Osteoblast (primary cell): Measurements from ENCODE around the gene AKAP7. TPM values are rescaled to one million over a fixed set of nuclear protein-coding genes. Genes with fewer than 3 reads are reported as not detected.

Experiments
- DNase-seq: peaks from one replicate; pipeline ENCODE4 v3.0.0; 2011; ENCODE audit warnings: low spot score, mixed read lengths; ENCODE audit not compliant: insufficient read length; ENCODE audit errors: missing footprints
- H2AFZ ChIP-seq: 2 replicates; pipeline ENCODE4 v1.6.0; 2011; ENCODE audit warnings: mild to moderate bottlenecking, low read length
- H3K27ac ChIP-seq: 2 replicates; pipeline ENCODE4 v1.5.1; 2011; ENCODE audit warnings: mild to moderate bottlenecking, low read depth, low read length, moderate library complexity
- H3K27me3 ChIP-seq: 2 replicates; pipeline ENCODE4 v1.6.0; 2012; ENCODE audit warnings: mild to moderate bottlenecking, control low read depth, inconsistent platforms, low read length, moderate library complexity; ENCODE audit not compliant: insufficient read depth
- H3K36me3 ChIP-seq: 2 replicates; pipeline ENCODE4 v1.5.1; 2011; ENCODE audit warnings: mild to moderate bottlenecking, low read length, control low read depth, moderate library complexity; ENCODE audit not compliant: insufficient read depth
- H3K4me1 ChIP-seq: 2 replicates; pipeline ENCODE4 v1.5.1; 2011; ENCODE audit warnings: mild to moderate bottlenecking, low read length, control low read depth, moderate library complexity; ENCODE audit not compliant: insufficient read depth
- H3K4me2 ChIP-seq: 2 replicates; pipeline ENCODE4 v1.6.0; 2011; ENCODE audit warnings: mild to moderate bottlenecking, low read length; ENCODE audit not compliant: insufficient read depth
- H3K4me3 ChIP-seq: fragments of 200-600 bp; sonication (generic); 3 replicates; pipeline ENCODE4 v1.5.1; 2012; ENCODE audit warnings: mild to moderate bottlenecking, low read length, inconsistent platforms; ENCODE audit not compliant: insufficient read depth
- H3K79me2 ChIP-seq: 2 replicates; pipeline ENCODE4 v1.6.0; 2012; ENCODE audit warnings: mild to moderate bottlenecking, low read length, control low read depth, inconsistent platforms; ENCODE audit not compliant: insufficient read depth
- H3K9me3 ChIP-seq: 2 replicates; pipeline ENCODE4 v1.5.1; 2011; ENCODE audit warnings: low read depth, low read length, control low read depth
- H4K20me1 ChIP-seq: 2 replicates; pipeline ENCODE4 v1.6.0; 2012; ENCODE audit warnings: mild to moderate bottlenecking, low read length, control low read depth; ENCODE audit not compliant: insufficient read depth
- CTCF ChIP-seq: IDR thresholded peaks from 2 replicates; pipeline ENCODE4 v1.5.1; 2011; ENCODE audit warnings: mild to moderate bottlenecking, low read depth, low read length, moderate library complexity; ENCODE audit errors: extremely low read depth
- total RNA-seq: library from RNA; depleted of rRNA; stranded (reverse); fragments of >200 nt; gene quantifications from 2 replicates; pipeline ENCODE4 v1.2.3, GENCODE V29; 2012

AKAP7 gene
- total RNA-seq, 1 donor: 4.0 TPM

- H3K9me3 ChIP-seq: no peaks in the 10 kb centered on the region
- DNase-seq: no peak
- no peaks in the 10 kb centered on the region for H3K36me3 ChIP-seq
- H3K4me2 ChIP-seq: no peak overlapping the region
- no peaks in the 10 kb centered on the region for H3K79me2 ChIP-seq
- H3K27ac ChIP-seq: no peak overlapping the region
- no peaks in the 10 kb centered on the region for H3K4me1 ChIP-seq
- H3K27me3 ChIP-seq: peaks cover 9% of the 10 kb centered on the region
- TF ChIP-seq CTCF: no peak
- H3K4me3 ChIP-seq: no peak overlapping the region
- no peaks in the 10 kb centered on the region for H4K20me1 ChIP-seq
- H2AFZ ChIP-seq: no peak overlapping the region
Measured at GRCh38 chr6:131331151-131331550, 195.9 kb downstream of the AKAP7 start.

GRCh38 chr6:131331873-131332781 is 196.9 kb downstream of the AKAP7 start:
- Histone ChIP-seq H3K9me3 (no peaks in the 10 kb centered on the region), H3K27me3 (peaks cover 9% of the 10 kb centered on the region), H3K36me3 (no peaks in the 10 kb centered on the region), H3K4me1 (no peaks in the 10 kb centered on the region), H3K4me2 (no peak overlapping the region), H3K4me3 (no peak overlapping the region), H3K27ac (no peak overlapping the region), H3K79me2 (no peaks in the 10 kb centered on the region), H4K20me1 (no peaks in the 10 kb centered on the region), H2AFZ (no peak overlapping the region)
- TF ChIP-seq CTCF: no peak
- no peak for DNase-seq

Other genes with a start within 250 kb of the AKAP7 start
- gene EPB41L2, start 72.2 kb upstream of the AKAP7 start, total RNA-seq: 46.9 and 47.4 TPM in 2 replicates